Endodermal cell (in vitro differentiated cells): Measurements from ENCODE around the gene CDX2. TPM values are rescaled to one million over a fixed set of nuclear protein-coding genes. Genes with fewer than 3 reads are reported as not detected.
A peak's percentile ranks its signal among the peaks of the same experiment; 100 is the strongest.

ENCODE experiments used
- DNase-seq: peaks from one replicate; pipeline ENCODE4 v3.0.0-alpha.2; 2017
- H3K27ac ChIP-seq: 2 replicates; pipeline ENCODE4 v1.5.1; 2013; ENCODE audit warnings: mild to moderate bottlenecking, low read depth, low read length, moderate library complexity
- H3K27me3 ChIP-seq: 2 replicates; pipeline ENCODE4 v1.6.1; 2013; ENCODE audit warnings: mild to moderate bottlenecking, low read length, moderate library complexity; ENCODE audit not compliant: insufficient read depth, control insufficient read depth, poor library complexity, severe bottlenecking
- H3K36me3 ChIP-seq: 2 replicates; pipeline ENCODE4 v1.7.0; 2013; ENCODE audit warnings: mild to moderate bottlenecking, low read length, moderate library complexity; ENCODE audit not compliant: control insufficient read depth, insufficient read depth
- H3K4me1 ChIP-seq: one replicate; pipeline ENCODE4 v1.7.0; 2013; ENCODE audit warnings: low read length; ENCODE audit not compliant: control insufficient read depth, insufficient read depth
- H3K4me3 ChIP-seq: 2 replicates; pipeline ENCODE4 v1.5.1; 2013; ENCODE audit warnings: mild to moderate bottlenecking, low read length, moderate library complexity
- H3K9ac ChIP-seq: 2 replicates; pipeline ENCODE4 v1.6.1; 2013; ENCODE audit warnings: mild to moderate bottlenecking, low read length, moderate library complexity; ENCODE audit not compliant: poor library complexity, severe bottlenecking; ENCODE audit errors: extremely low read depth
- H3K9me3 ChIP-seq: 2 replicates; pipeline ENCODE4 v1.6.1; 2013; ENCODE audit warnings: mild to moderate bottlenecking, low read length, moderate library complexity; ENCODE audit not compliant: control insufficient read depth
- H3K27ac Mint-ChIP-seq: 2 replicates; pipeline ENCODE4 v1.8.0; 2020; ENCODE audit warnings: mixed read lengths
- H3K27me3 Mint-ChIP-seq: 2 replicates; pipeline ENCODE4 v1.8.0; 2021; ENCODE audit warnings: mild to moderate bottlenecking, mixed read lengths; ENCODE audit not compliant: insufficient read depth
- H3K36me3 Mint-ChIP-seq: 2 replicates; pipeline ENCODE4 v1.8.0; 2020; ENCODE audit warnings: low read depth, mixed read lengths
- H3K4me1 Mint-ChIP-seq: 2 replicates; pipeline ENCODE4 v1.8.0; 2020; ENCODE audit warnings: mixed read lengths
- H3K4me3 Mint-ChIP-seq: 2 replicates; pipeline ENCODE4 v1.8.0; 2020; ENCODE audit warnings: mild to moderate bottlenecking, moderate library complexity, mixed read lengths
- H3K9me3 Mint-ChIP-seq: 2 replicates; pipeline ENCODE4 v1.8.0; 2020; ENCODE audit warnings: mild to moderate bottlenecking, mixed read lengths
- WGBS, 2 experiments: methylation state at CpG; one replicate each; pipeline versions ENCODE4 v1.1.5 to v1.1.7; 2013; ENCODE audit warnings: missing lambda C conversion rate in 2 of 2, mixed read lengths in 1 of 2; ENCODE audit not compliant: insufficient coverage in 1 of 2, insufficient read length in 1 of 2; 5-methylcytosine and 5-hydroxymethylcytosine counted together
- total RNA-seq, 2 donors: library from RNA; stranded (reverse); fragmentation: NEBNext Ultra II Directional in 1 of 2; extraction: Animal tissue kit (Norgen Biotek cat#: 25700) in 1 of 2; gene quantifications; 2 replicates in 1 of 2; 3 replicates in 1 of 2; pipeline ENCODE4 v1.2.1, GENCODE V29; 2021
- TF ChIP-seq, protein P1 (sequence below): fragments of 200-600 bp; sonication (generic); conservative IDR thresholded peaks from 2 replicates; pipeline ENCODE4 v1.5.0; 2021; ENCODE audit warnings: antibody characterized with exemption, mild to moderate bottlenecking

CDX2 gene
- total RNA-seq, 2 donors from 2014 or later = not detected

GRCh38 chr13:27917121-27917947, 51.8 kb downstream of the CDX2 start:
- H3K27ac ChIP-seq = no peak overlapping the region
- H3K36me3 ChIP-seq = no peaks in the 10 kb centered on the region
- Mint-ChIP-seq H3K9me3 (peaks cover 3% of the 10 kb centered on the region), H3K27me3 (peaks cover 99% of the 10 kb centered on the region), H3K4me3 (peak overlapping the region; percentile 36), H3K27ac (no peak overlapping the region), H3K36me3 (no peaks in the 10 kb centered on the region), H3K4me1 (peaks cover 25% of the 10 kb centered on the region)
- TF ChIP-seq, protein P1, sequence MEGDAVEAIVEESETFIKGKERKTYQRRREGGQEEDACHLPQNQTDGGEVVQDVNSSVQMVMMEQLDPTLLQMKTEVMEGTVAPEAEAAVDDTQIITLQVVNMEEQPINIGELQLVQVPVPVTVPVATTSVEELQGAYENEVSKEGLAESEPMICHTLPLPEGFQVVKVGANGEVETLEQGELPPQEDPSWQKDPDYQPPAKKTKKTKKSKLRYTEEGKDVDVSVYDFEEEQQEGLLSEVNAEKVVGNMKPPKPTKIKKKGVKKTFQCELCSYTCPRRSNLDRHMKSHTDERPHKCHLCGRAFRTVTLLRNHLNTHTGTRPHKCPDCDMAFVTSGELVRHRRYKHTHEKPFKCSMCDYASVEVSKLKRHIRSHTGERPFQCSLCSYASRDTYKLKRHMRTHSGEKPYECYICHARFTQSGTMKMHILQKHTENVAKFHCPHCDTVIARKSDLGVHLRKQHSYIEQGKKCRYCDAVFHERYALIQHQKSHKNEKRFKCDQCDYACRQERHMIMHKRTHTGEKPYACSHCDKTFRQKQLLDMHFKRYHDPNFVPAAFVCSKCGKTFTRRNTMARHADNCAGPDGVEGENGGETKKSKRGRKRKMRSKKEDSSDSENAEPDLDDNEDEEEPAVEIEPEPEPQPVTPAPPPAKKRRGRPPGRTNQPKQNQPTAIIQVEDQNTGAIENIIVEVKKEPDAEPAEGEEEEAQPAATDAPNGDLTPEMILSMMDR = no peak
- peaks cover 100% of the 10 kb centered on the region for H3K27me3 ChIP-seq
- peaks cover 3% of the 10 kb centered on the region for H3K4me1 ChIP-seq
- no peaks in the 10 kb centered on the region for H3K9me3 ChIP-seq
- 1 to 2% methylated on average over 19 to 44 of the region's 48 CpGs for WGBS, 2 experiments
- DNase-seq = peak; percentile 62
- H3K4me3 ChIP-seq = no peak overlapping the region
- no peak overlapping the region for H3K9ac ChIP-seq

GRCh38 chr13:27915301-27916207, 53.6 kb downstream of the CDX2 start:
- Mint-ChIP-seq H3K9me3 (peaks cover 3% of the 10 kb centered on the region), H3K27me3 (peaks cover 97% of the 10 kb centered on the region), H3K36me3 (no peaks in the 10 kb centered on the region), H3K27ac (no peak overlapping the region), H3K4me1 (peaks cover 22% of the 10 kb centered on the region), H3K4me3 (no peak overlapping the region)
- TF ChIP-seq, protein P1 = no peak
- peaks cover 3% of the 10 kb centered on the region for H3K4me1 ChIP-seq
- WGBS, 2 experiments = 46 to 56% methylated on average over 10 of the region's 10 CpGs
- no peak for DNase-seq
- H3K9ac ChIP-seq = no peak overlapping the region
- no peak overlapping the region for H3K27ac ChIP-seq
- H3K36me3 ChIP-seq = no peaks in the 10 kb centered on the region
- H3K4me3 ChIP-seq = no peak overlapping the region
- H3K9me3 ChIP-seq = no peaks in the 10 kb centered on the region
- peaks cover 96% of the 10 kb centered on the region for H3K27me3 ChIP-seq

- H3K9ac ChIP-seq = no peak overlapping the region
- TF ChIP-seq, protein P1 = no peak
- H3K27me3 Mint-ChIP-seq = peaks cover 95% of the 10 kb centered on the region
- DNase-seq = no peak
- H3K9me3 Mint-ChIP-seq = peaks cover 3% of the 10 kb centered on the region
- no peaks in the 10 kb centered on the region for H3K9me3 ChIP-seq
- H3K27ac Mint-ChIP-seq = no peak overlapping the region
- peaks cover 96% of the 10 kb centered on the region for H3K27me3 ChIP-seq
- no peaks in the 10 kb centered on the region for H3K36me3 ChIP-seq
- no peak overlapping the region for H3K27ac ChIP-seq
- H3K4me3 Mint-ChIP-seq = no peak overlapping the region
- H3K4me1 Mint-ChIP-seq = peaks cover 35% of the 10 kb centered on the region
- WGBS, 2 experiments = 100% methylated on average over 1 of the region's 1 CpG; no CpG with 5 or more reads in 1 of the 2 experiments
- no peaks in the 10 kb centered on the region for H3K4me1 ChIP-seq
- no peak overlapping the region for H3K4me3 ChIP-seq
- H3K36me3 Mint-ChIP-seq = no peaks in the 10 kb centered on the region
Measured at GRCh38 chr13:27913160-27913559, 56.0 kb downstream of the CDX2 start.
